IPS DF 4.7 (cell line): ENCODE results near the gene PLA2G4F.

ENCODE experiments used
- DNase-seq: peaks from one replicate; pipeline ENCODE4 v3.0.0-alpha.2; 2013; ENCODE audit warnings: low spot score; ENCODE audit errors: extremely low read depth

The PLA2G4F gene

DNA sequence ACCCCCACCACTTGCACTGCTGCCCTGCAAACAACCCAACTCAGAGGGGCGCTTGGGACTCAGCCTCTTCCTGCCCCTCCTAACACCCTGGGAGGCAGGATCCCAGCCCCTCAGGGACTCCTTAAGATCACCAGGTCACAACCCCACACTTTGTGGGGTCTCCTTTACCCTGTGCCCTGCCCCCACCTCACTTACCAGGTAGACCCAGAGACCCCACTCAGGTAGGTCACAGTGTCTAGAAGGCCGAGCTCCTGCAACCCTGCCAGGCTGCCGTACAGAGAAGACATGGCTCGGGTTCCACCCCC is 9.1 kb downstream of the PLA2G4F start:
- DNase-seq, result no peak

DNA sequence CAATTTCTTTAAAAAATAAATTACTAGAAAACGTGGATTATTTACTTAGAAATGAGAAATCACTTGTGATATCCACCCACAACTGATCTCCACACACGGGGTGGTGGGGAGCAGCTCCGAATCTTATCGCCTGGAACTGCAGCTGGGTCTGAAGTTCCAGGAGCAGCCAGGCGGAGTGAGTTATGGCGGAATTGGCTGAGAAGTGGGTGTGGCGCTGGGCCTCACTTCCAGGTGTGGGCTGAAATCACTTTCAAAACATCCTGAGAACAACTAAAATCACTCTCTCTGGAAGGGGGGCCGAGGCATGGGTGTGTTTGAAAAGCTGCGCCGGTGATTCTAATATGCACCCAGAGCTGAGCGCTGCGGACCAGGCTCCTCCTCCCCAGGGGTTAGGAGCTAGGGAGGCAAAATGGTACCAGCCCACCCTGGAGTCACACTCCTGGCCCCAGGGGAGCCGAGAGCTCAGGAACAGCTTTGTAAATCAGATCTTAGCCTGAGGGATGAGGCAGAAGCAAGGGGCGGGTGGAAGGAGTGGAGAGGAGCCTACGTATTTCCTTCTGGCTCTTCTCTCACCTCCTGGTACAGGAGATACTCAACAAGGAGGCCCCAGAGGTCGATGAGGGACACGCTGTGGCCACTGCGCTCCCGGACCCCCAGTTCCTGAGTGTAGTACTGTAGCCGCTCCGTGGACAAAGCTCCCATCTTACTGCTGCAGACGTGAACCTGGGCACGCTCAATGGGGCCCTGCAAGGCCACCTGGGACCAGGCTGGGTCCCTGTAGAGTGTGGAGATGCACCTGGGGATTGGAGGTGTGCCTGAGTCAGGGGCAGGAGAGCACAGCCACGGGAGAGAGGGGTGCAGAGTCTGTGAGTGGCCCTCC is 9.6 kb downstream of the PLA2G4F start:
- DNase-seq, result no peak

DNA sequence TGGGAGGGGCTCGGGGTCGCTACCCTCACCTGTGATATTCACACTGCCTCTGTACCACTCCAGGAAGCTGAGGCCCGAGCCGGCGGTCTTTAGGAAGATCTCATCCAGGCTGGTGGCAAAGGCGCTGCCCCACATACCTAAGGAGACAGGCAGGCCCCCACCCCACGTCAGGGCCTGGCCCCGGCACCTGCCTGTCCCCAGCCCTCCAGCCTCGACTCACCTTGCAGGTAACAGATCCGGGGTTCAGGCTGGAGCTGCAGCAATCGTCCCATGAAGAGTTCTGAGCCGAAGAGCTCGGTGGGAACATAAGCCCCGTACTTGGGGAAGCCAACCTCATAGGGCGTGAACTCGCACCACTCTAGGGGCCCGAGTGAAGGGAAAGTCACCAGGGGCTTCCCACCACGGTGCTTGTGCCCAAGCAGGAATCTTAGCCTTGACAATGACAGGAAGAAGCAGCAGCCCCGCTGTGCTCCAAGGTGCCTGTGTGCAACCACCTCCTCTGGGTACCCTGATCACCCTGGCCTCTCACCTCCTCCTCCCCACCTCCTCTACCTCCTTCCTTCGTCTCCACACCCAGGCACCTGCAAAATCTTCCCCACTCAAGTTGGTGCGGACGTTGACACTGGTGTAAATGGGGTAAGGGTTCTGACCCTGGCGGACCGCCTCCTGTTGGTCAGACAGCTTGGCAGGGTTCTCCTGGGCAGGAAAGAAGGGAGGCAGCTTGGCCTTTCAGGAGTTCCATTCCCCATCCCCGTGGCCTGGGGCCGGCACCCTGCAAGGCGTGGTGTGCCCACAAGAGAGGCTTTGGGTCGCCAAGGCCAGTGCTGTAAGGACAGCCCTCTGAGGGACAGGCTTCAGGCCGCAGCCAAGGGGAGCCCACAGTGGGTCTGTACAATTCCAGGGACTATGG is 10.6 kb downstream of the PLA2G4F start:
- no peak for DNase-seq

DNA sequence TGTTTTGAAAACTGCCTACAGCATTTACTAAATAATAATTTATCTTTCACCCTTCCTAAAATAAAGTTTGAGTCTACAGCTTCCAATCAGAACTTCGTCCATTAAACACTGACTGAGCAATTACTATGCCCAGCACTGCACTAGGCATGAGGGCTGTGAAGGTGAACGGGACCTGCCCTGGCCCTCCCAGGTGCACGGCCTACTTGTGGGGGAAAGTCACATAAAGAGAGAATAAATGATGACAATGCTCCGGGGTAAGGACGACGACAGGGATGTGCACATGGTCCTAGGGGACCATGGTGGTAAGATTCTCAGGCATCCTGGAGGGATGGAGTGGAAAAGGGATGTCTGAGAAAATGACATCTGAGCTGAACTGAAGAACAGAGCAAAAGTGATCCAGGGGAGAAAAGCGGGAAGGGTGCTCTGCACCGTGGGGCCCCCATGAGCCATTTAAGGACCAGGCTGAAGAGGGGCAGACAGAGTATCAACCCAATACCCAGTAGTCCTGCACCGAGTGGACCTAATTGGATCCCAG is 11.5 kb downstream of the PLA2G4F start:
- no peak for DNase-seq

DNA sequence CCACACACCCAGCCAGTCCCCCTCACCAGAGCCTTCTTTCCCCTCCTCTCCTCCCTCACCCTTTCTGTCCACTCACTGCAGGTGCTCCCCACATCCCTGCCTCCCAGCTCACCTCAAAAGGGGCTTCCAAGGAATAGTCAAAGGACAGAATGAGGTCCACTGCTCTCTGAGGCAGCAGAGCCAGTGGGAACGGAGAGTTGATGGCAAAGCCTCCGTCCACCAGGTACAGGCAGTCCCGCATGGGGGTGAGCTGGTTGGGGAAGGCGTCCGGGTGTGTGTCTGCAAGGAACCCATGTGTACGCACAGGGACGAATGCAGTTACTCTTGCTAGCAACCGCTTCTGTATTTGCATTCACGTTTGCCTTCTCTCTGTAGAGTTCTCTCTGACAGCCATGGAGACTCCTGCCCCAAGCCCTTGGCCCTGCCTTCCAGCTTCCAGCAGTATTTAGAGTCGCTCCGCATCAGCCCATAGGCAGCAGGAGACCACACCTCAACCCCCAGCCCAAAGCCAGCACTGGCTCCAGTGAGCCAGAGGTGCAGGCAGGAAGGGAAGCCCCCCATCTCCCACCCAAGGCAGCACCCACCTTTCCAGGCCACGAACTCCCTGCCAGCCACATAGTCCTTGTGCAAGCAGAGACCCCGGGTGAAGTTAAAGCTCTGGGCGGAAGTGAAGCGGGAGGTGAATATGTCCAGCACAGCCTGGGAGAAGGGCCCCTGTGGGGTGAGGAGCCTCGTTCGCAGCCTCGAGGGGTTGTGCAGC is 12.4 kb downstream of the PLA2G4F start:
- no peak for DNase-seq

DNA sequence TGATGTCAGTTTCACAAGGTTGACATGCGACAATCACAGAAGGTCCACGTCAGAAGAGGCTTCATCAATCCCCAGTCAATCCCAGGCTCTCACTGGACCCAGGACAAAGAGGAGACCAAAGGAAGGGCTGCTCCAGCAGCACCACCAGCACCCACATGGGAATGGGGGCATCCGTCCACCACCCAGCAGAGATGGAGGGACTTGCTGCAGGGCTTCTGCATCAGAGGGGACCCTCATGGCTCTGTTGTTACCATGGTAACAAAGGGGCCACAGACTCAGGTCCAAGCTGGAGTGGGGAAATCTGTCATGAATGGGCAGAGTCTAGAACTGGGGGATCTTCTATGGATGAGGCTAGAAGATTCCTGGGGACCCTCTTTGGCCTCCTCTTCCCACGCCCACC is 13.1 kb downstream of the PLA2G4F start:
- no peak for DNase-seq

DNA sequence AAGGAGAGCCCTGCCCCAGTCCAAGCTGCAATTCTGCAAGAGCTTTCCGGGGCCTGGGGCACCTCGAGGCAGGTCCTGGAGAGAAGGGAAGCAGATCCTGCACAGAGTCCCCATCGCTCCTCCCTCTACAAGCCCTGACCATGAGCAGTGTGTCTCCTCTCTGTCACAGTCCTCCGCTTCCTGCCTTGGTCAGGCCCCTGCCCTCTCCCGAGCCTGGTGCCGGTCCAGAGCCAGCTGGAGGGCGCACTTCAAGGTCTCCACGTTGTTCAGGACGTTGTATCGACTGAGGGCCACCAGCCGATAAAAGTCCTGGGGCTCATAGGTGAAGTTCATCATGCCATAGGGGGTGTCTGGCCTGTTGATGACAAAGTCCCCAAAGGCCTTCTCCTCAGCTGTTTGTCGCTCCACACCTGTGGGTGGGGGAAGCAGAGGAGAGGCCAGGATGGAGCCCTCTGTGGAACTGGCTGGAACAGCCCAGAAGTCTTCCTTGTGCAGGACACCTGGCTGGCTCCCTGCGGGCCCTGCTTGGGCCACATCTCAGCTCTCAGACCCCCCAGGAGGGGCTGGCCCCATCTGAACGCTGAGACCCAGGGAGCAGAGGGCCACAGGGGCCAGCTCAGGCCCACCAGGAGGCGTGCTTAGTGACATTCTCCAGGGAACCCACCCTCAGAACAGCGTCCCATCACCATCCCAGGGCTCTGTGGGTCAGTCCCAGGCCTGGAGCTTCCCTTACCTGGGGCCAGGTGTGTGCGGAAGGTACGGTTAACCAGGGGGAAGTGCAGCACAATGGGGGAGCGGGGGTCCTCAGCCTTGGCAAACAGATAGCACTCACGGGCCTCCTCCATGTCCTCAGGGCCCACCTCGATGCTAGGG is 14.4 kb downstream of the PLA2G4F start:
- DNase-seq, result no peak

DNA sequence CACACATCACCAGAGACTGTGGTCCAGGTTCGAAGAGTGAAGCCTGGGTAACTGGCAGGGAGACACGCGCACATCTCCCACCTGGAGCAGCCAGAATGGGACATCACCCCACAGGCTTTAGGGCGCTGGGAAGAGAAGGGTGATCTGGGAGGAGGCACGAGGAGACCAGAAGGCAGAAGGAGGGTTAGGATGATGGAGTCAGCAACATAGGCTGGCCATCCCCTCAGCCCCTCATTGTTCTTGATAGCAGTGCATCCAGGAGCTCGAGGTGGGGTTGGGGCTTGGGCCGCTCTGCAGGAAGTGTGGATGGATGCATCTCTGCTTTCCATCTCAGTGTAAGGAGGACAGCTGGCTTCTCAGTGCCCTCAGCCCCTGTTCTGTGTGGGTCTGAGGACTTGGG is 15.2 kb downstream of the PLA2G4F start:
- DNase-seq, result no peak

DNA sequence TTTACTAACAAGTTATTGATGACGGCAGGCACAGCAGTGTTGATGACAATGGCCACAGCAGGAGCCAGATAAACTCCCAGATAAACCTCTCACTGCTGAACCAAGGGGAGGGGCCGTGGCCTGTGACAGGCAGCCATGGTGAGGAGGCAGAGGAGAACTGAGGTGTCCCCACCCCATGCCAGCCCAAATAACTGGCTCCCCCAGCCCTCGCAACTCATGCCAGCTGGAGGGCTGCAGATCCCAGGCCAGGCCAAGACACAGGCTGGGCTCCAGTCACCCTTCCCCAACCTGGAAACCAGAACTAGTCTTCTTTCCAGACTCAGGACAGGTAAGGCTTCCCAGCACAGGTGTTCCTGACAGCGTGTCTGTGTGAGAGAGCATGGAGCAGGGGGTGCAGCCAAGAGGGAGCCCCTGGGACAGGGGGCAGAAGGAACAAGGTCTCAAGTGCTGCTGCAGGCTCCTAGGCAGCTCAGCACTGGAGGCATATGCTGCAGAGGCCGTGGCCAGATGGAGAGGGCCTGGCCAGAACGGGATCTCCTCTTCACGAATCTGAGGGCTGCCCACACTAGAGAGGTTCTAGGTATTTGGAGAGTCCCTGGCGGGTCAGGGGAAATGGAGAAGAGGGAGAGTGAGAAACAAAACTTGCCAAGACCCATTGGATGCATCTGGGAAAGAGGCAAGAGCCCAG is 15.9 kb downstream of the PLA2G4F start:
- DNase-seq, result no peak

DNA sequence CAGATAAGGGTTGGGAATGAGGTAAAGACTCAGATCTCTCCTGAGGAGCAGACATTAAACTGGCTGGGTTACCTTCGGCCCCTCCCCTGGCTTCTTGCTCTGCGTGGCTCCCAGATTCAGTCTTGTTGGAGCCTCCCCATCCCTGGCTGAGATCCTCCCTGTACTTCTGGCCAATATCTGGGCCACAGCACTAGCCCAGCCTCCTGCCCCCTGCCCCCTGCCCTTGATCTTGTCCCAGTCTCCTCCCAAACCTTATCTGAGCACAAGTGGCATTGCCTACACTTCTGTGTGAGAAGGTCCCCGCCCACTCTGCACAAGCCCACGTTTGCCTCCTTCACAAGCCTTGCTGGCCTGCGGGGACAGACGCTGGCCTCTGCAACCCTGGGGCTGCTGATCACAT is 16.8 kb downstream of the PLA2G4F start:
- no peak for DNase-seq

DNA sequence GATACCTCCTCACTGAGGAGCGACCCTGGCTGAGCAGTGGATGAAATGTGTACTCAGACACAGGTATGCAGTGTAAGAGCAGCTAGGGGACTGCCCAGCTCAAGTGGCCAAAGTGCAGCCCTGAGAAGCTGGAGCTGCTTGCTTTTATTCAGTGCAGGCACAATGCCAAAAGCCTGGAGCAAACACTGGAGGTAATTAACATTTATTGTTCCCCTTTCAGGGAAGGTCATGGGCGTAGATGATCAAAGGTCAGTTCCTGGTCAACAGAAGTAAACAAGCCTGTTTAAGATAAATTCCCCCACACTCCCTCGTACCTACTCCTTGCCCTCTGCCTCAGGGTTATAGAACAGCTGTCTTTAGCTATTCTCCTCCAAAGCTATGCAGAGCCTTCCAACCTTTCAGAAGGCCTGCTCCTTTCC is 17.5 kb downstream of the PLA2G4F start:
- DNase-seq, result no peak

DNA sequence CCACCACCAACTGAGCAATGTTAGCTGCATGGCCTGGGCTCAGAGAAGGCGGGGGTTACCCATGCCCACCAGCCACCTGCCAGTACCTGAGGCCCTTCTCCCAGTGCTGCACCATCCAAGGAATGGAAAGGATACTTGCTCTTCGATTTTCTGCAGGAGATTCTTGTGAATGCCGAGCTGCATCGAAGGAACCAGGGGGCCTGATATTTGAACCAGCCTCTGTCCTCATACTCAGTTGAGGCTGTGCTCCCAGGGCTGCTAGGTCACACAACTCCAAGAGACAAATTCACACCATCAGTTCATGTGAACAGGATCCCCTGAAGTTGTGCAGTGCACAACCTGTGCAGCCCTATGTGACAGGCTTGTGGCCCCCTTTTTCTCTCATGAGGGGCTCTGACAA is 18.0 kb downstream of the PLA2G4F start:
- DNase-seq, result no peak

DNA sequence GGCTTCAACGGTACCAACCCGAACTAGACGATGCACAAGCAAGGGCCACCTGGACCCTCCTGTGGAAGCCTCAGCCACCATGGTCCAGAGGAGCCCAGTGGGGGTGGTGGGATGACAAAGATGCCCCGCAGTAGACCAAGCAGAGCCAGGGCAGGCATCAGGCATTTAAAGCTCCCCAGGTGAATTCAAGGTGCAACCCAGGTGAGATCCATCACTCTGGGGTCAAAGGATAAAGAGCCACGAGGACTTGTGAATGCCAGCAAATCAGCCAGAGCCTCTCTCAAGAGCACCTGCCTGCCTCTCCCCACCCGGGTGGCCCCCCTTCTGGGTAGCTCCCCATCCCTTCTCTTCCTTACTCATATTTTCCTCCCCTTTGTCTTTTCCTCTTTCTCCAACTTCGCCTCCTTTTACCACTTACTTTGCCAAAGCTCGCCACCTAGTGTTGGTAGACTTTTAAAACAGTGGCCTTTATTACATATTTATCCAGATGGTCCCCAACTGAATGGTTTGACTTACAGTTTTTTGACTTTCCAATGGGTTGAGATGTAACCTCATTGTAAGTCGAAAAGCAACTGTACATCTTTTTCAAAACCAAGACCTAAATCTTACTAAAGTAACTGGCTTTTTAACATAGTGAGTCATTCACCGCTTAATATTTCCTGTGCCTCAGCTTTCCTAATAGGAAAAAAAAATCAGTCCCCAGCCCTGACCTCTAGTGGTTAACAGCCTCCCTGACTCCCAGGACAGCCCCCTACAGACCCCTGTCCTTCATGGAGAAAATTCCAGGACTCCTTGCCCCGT is 18.8 kb downstream of the PLA2G4F start:
- no peak for DNase-seq

DNA sequence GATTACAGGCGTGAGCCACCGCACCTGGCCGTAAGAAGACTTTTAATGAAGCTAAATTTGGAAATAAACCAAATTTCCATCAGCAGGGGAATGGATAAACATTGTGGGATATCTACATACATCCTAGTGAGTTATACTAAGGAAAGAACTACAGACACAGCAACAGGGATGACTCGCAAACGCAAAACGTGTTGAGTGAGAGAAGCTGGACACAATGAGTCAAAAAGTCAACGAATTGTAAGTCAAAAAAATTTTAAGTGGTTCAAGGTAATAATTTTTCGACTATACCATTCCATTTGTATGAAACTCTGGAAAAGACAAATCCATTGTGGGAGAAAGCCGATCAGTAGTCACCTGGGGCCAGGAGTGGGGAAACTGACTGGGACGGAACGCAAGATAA is 19.9 kb downstream of the PLA2G4F start:
- no peak for DNase-seq

DNA sequence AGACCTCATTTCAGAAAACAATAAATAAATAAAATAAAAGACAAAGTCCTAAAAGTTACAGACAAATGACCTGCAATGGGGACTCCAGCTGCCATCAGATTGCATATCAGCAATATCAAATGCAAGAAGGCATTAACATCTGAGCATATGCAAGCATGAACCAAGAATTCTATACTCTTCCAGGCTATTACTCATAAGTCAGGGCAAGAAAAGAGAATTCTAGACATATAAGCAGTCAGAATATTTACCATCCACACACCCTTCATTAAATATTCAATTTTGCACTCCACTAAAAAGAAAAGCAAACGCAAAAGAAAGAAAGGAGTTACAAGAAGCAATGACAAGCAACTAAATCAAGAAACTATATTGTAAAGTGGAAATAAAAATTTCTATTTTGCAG is 21.1 kb downstream of the PLA2G4F start:
- DNase-seq, result no peak

DNA sequence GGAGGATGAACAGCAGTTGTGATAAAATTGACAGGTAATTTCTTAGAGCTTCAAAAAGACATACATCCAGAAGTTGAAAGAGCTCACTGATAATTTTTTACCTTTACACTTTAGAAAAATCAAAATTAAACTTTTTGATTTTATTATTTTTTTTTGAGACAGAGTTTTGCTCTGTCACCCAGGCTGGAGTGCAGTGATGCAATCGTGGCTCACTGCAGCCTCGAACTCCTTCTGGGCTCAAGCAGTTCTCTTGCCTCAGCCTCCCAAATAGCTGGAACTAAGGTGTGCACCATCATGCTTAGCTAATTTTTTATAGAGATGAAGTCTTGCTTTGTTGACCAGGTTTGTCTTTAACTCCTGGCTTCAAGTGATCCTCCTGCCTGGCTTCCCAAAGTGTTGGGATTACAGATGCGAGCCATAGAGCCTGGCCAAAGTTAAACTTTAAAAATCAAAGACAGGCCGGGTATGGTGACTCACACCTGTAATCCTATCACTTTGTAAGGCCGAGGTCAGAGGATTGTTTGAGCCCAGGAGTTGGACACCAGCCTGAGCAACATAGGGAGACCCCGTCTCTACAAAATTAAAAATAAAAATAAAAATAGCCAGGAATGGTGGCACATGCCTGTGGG is 21.7 kb downstream of the PLA2G4F start:
- no peak for DNase-seq

DNA sequence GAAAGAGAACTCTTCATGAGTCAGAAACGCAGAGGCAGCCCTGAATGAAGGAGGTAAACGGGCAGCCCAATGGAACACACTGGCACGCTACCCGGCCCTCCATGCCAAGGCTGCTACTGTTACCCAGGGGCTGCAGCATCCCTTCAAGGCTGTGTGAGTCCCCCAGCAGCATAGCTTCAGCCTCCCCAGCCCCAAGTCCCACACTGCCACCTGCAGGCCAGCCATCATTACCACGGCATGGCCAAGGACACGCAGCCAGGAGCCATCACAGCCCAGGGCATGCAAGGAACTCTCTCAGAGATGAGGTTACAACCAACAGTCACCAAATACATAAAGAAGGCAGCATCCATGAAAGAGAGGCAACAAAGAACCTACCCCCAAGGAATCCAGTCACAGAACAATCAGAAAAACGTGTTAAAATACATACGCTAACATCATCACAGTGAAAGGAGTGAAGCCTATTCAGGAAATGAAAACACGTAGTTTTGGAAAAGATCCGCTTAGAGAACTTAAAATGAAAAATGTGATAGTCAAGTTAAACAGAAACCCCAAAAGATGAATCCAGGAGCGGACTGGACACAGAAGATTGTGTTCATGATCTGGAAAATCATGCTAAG is 22.4 kb downstream of the PLA2G4F start:
- no peak for DNase-seq

DNA sequence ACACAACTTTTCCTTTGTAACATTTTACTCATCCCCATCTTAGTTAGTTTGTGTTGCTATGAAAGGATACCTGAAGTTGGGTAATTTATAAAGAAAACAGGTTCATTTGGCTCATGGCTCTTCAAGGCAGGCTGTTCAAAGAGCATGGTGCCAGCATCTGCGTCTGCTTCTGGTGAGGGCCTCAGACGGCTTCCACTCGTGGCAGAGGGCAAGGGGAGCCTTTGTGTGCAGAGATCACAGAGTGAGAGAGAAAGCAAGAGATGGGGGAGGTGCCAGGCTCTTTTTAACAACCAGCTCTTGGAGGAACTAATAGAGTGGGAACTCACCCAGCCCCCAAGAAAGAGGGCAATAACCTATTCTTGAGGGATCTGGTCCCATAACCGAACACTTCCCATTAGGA is 23.1 kb downstream of the PLA2G4F start:
- no peak for DNase-seq
